ENCODE measurements around the gene SHOC2.
"Not testable (repeated sequence)": the region's sequence is repeated elsewhere in the genome, so short reads cannot be mapped to it uniquely, and the experiment has no call there.

SHOC2 gene

GRCh38 chr10:110901954-110902819 lies 17.2 kb upstream of the SHOC2 start:
- no peak for DNase-seq

GRCh38 chr10:110903280-110904278 lies 15.8 kb upstream of the SHOC2 start:
- no peak for DNase-seq

- DNase-seq = no peak
Measured at GRCh38 chr10:110910138-110910537, 9.3 kb upstream of the SHOC2 start.

GRCh38 chr10:110912374-110912773 lies 7.0 kb upstream of the SHOC2 start:
- DNase-seq = no peak

GRCh38 chr10:110914431-110914830 lies 5.0 kb upstream of the SHOC2 start:
- DNase-seq = no peak

- DNase-seq = no peak
Measured at GRCh38 chr10:110915035-110915434, 4.4 kb upstream of the SHOC2 start.

GRCh38 chr10:110915600-110915999 lies 3.8 kb upstream of the SHOC2 start:
- DNase-seq = not testable (repeated sequence)

GRCh38 chr10:110916554-110917346 lies 2.7 kb upstream of the SHOC2 start:
- no peak for DNase-seq

- DNase-seq = no peak
Measured at GRCh38 chr10:110918269-110918642, 1.1 kb upstream of the SHOC2 start.

- DNase-seq = peak; percentile 96
Measured at GRCh38 chr10:110918643-110919348, 608 bp upstream of the SHOC2 start, which contains the start of gene BBIP1. Gene BBIP1 (minus strand): TSS chr10:110919180. CDS start chr10:110918157, 1,023 bp downstream.

GRCh38 chr10:110919971-110920881 lies 822 bp downstream of the SHOC2 start:
- no peak for DNase-seq

GRCh38 chr10:110923856-110924493 lies 4.6 kb downstream of the SHOC2 start:
- no peak for DNase-seq

- DNase-seq = no peak
Measured at GRCh38 chr10:110927461-110927860, 8.1 kb downstream of the SHOC2 start.

GRCh38 chr10:110931769-110932381 lies 12.5 kb downstream of the SHOC2 start:
- no peak for DNase-seq

- DNase-seq = no peak
Measured at GRCh38 chr10:110932505-110933180, 13.2 kb downstream of the SHOC2 start.

- no peak for DNase-seq
Measured at GRCh38 chr10:110936757-110937156, 17.4 kb downstream of the SHOC2 start.

- no peak for DNase-seq
Measured at GRCh38 chr10:110939419-110939818, 20.0 kb downstream of the SHOC2 start.

- no peak for DNase-seq
Measured at GRCh38 chr10:110944792-110945396, 25.5 kb downstream of the SHOC2 start.

GRCh38 chr10:110946496-110946895 lies 27.1 kb downstream of the SHOC2 start:
- DNase-seq = no peak
